Astrocyte (in vitro differentiated cells and primary cell): ENCODE measurements around the gene SMAD7. TPM values are rescaled to one million over a fixed set of nuclear protein-coding genes. Genes with fewer than 3 reads are reported as not detected.

Experiments used
- DNase-seq: peaks from one replicate; pipeline ENCODE4 v3.0.0-alpha.2; 2010; ENCODE audit warnings: low read depth
- FAIRE-seq: peaks from 2 replicates; lab custom pipeline; 2011; peaks lifted over from hg19 to GRCh38; lab: Jason Lieb, UNC
- H2AFZ ChIP-seq: 2 replicates; pipeline ENCODE4 v1.6.0; 2012; ENCODE audit warnings: low read depth, low read length, inconsistent platforms
- H3K27ac ChIP-seq: 2 replicates; pipeline ENCODE4 v1.5.1; 2011; ENCODE audit warnings: low read depth, low read length, inconsistent platforms
- H3K27me3 ChIP-seq: 2 replicates; pipeline ENCODE4 v1.6.0; 2011; ENCODE audit warnings: low read length, inconsistent platforms; ENCODE audit not compliant: insufficient read depth
- H3K36me3 ChIP-seq: 2 replicates; pipeline ENCODE4 v1.5.1; 2011; ENCODE audit warnings: low read length, inconsistent platforms; ENCODE audit not compliant: insufficient read depth
- H3K4me1 ChIP-seq: 2 replicates; pipeline ENCODE4 v1.5.1; 2011; ENCODE audit warnings: low read length, inconsistent platforms; ENCODE audit not compliant: insufficient read depth
- H3K4me2 ChIP-seq: 2 replicates; pipeline ENCODE4 v1.6.0; 2012; ENCODE audit warnings: low read length, inconsistent platforms
- H3K4me3 ChIP-seq: 2 replicates; pipeline ENCODE4 v1.5.1; 2011; ENCODE audit warnings: low read depth, mild to moderate bottlenecking, low read length, inconsistent platforms; ENCODE audit not compliant: insufficient read depth
- H3K79me2 ChIP-seq: 2 replicates; pipeline ENCODE4 v1.6.0; 2012; ENCODE audit warnings: mild to moderate bottlenecking, low read length, inconsistent platforms; ENCODE audit not compliant: insufficient read depth
- H3K9ac ChIP-seq: 2 replicates; pipeline ENCODE4 v1.6.0; 2012; ENCODE audit warnings: mild to moderate bottlenecking, low read length, inconsistent platforms
- H3K9me3 ChIP-seq: 2 replicates; pipeline ENCODE4 v1.5.1; 2012; ENCODE audit warnings: low read depth, mild to moderate bottlenecking, low read length, inconsistent platforms; ENCODE audit not compliant: insufficient read depth
- H4K20me1 ChIP-seq: 2 replicates; pipeline ENCODE4 v1.6.0; 2012; ENCODE audit warnings: low read length, inconsistent platforms; ENCODE audit not compliant: insufficient read depth
- H3K27ac Mint-ChIP-seq: one replicate; pipeline ENCODE4 v1.8.0; 2021; ENCODE audit warnings: mild to moderate bottlenecking, mixed read lengths; ENCODE audit not compliant: unreplicated experiment
- H3K27me3 Mint-ChIP-seq: one replicate; pipeline ENCODE4 v1.8.0; 2021; ENCODE audit warnings: low read depth, mixed read lengths; ENCODE audit not compliant: unreplicated experiment
- H3K36me3 Mint-ChIP-seq: one replicate; pipeline ENCODE4 v1.8.0; 2021; ENCODE audit warnings: low read depth, mixed read lengths; ENCODE audit not compliant: unreplicated experiment
- H3K4me1 Mint-ChIP-seq: one replicate; pipeline ENCODE4 v1.8.0; 2021; ENCODE audit warnings: low read depth, mixed read lengths; ENCODE audit not compliant: unreplicated experiment
- H3K4me3 Mint-ChIP-seq: one replicate; pipeline ENCODE4 v1.8.0; 2021; ENCODE audit warnings: mild to moderate bottlenecking, moderate library complexity, mixed read lengths; ENCODE audit not compliant: unreplicated experiment
- H3K9me3 Mint-ChIP-seq: one replicate; pipeline ENCODE4 v1.8.0; 2021; ENCODE audit warnings: mild to moderate bottlenecking, mixed read lengths; ENCODE audit not compliant: unreplicated experiment
- EZH2 ChIP-seq: IDR thresholded peaks from 2 replicates; pipeline ENCODE4 v1.6.1; 2012; ENCODE audit warnings: mild to moderate bottlenecking, low read length, inconsistent platforms; ENCODE audit not compliant: insufficient read depth
- total RNA-seq: library from RNA; stranded (reverse); gene quantifications from 2 replicates; pipeline ENCODE4 v1.2.1, GENCODE V29; 2021
- TF ChIP-seq, protein P1 (sequence below): IDR thresholded peaks from 2 replicates; pipeline ENCODE4 v1.5.1; 2011; ENCODE audit warnings: low read depth, mild to moderate bottlenecking, inconsistent platforms, low read length, moderate library complexity; ENCODE audit not compliant: insufficient read depth

Gene SMAD7
- total RNA-seq, 1 donor from 2014 or later, result 62.9 TPM

- Histone ChIP-seq H2AFZ (no peak overlapping the region), H3K4me2 (no peak overlapping the region), H3K36me3 (no peaks in the 10 kb centered on the region), H3K9me3 (no peaks in the 10 kb centered on the region), H4K20me1 (no peaks in the 10 kb centered on the region), H3K79me2 (no peaks in the 10 kb centered on the region), H3K4me3 (no peak overlapping the region), H3K27me3 (no peaks in the 10 kb centered on the region), H3K27ac (no peak overlapping the region), H3K4me1 (no peaks in the 10 kb centered on the region), H3K9ac (no peak overlapping the region)
- TF ChIP-seq, protein P1, sequence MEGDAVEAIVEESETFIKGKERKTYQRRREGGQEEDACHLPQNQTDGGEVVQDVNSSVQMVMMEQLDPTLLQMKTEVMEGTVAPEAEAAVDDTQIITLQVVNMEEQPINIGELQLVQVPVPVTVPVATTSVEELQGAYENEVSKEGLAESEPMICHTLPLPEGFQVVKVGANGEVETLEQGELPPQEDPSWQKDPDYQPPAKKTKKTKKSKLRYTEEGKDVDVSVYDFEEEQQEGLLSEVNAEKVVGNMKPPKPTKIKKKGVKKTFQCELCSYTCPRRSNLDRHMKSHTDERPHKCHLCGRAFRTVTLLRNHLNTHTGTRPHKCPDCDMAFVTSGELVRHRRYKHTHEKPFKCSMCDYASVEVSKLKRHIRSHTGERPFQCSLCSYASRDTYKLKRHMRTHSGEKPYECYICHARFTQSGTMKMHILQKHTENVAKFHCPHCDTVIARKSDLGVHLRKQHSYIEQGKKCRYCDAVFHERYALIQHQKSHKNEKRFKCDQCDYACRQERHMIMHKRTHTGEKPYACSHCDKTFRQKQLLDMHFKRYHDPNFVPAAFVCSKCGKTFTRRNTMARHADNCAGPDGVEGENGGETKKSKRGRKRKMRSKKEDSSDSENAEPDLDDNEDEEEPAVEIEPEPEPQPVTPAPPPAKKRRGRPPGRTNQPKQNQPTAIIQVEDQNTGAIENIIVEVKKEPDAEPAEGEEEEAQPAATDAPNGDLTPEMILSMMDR, result no peak
- TF ChIP-seq EZH2, result no peak
- H3K36me3 Mint-ChIP-seq, result no peaks in the 10 kb centered on the region
- no peak for FAIRE-seq
- peak overlapping the region; percentile 53 for H3K27ac Mint-ChIP-seq
- H3K27me3 Mint-ChIP-seq, result peaks cover 18% of the 10 kb centered on the region
- H3K4me1 Mint-ChIP-seq, result peaks cover 9% of the 10 kb centered on the region
- H3K4me3 Mint-ChIP-seq, result no peak overlapping the region
- H3K9me3 Mint-ChIP-seq, result peaks cover 2% of the 10 kb centered on the region
- DNase-seq, result no peak
Measured at GRCh38 chr18:48889981-48890762, 60.6 kb downstream of the SMAD7 start.

DNA sequence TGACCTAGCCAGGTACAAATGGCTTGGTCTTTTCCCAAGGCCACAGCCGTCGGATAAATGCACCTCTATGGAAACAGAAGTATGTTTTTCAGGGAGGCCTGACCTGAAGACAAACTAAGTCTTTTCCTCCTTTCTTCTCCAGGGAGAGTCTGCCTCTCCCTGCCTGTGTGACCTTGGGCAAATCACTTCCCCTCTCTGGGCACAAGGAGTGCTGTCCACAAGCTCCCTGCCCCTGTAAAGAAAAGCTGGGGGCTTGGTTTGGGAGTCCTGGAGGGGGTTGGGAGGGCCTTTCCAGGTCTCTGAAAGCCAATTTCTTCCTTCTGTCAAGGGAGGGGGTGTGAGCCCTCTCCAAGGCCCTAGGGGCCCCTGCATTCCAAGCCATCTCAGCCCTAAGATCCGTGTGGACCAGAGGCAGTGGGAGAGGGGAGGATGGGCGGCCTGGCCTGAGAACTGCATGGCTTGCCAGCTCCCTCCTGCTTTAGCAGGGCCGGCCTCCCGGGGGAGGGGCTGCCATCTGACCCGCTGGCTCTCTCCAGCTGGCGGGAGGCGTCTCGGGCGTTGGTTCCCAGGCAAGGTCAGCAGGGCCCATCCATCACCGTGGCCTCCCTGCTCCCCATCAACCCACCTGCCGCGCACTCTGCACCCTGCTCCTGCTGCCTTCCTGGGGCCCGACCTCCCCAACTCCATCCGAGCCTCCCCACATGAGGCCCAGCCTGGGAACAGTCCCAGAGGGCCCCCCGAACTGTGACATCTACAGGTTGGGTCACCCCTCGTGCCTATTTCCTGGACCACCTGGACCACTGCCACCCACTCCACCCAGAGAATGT is 61.4 kb downstream of the SMAD7 start:
- H3K27ac Mint-ChIP-seq, result no peak overlapping the region
- Histone ChIP-seq H3K27ac (no peak overlapping the region), H3K79me2 (no peaks in the 10 kb centered on the region), H4K20me1 (no peaks in the 10 kb centered on the region), H3K4me2 (no peak overlapping the region), H3K9me3 (no peaks in the 10 kb centered on the region), H3K4me3 (no peak overlapping the region), H2AFZ (no peak overlapping the region), H3K27me3 (no peaks in the 10 kb centered on the region), H3K4me1 (no peaks in the 10 kb centered on the region), H3K36me3 (no peaks in the 10 kb centered on the region), H3K9ac (no peak overlapping the region)
- TF ChIP-seq EZH2, result no peak
- TF ChIP-seq, protein P1, result no peak
- H3K36me3 Mint-ChIP-seq, result no peaks in the 10 kb centered on the region
- FAIRE-seq (no peak), DNase-seq (no peak)
- H3K4me3 Mint-ChIP-seq, result no peak overlapping the region
- H3K4me1 Mint-ChIP-seq, result peaks cover 9% of the 10 kb centered on the region
- H3K9me3 Mint-ChIP-seq, result peaks cover 2% of the 10 kb centered on the region
- peaks cover 26% of the 10 kb centered on the region for H3K27me3 Mint-ChIP-seq
